BLaER1 treated with 17β-estradiol and CSF1 and Interleukin-3, amounts not matched to agents 10 nM and 100 nM (cell line): ENCODE results near the gene PEX6.

ENCODE experiments used
- H3K27ac ChIP-seq, 11 experiments: shearing (Covaris generic); formaldehyde crosslinking; 2 replicates each; pipeline ENCODE4 v1.8.1; 2022
- H3K27me3 ChIP-seq, 11 experiments: shearing (Covaris generic); formaldehyde crosslinking; 2 replicates each; pipeline ENCODE4 v1.8.1; 2022
- H3K36me3 ChIP-seq, 11 experiments: shearing (Covaris generic); formaldehyde crosslinking; 2 replicates each; pipeline ENCODE4 v1.8.1; 2022
- H3K4me1 ChIP-seq, 10 experiments: shearing (Covaris generic); formaldehyde crosslinking; 2 replicates each; pipeline ENCODE4 v1.8.1; 2022
- H3K4me2 ChIP-seq, 11 experiments: shearing (Covaris generic); formaldehyde crosslinking; 2 replicates each; pipeline ENCODE4 v1.8.1; 2022
- H3K4me3 ChIP-seq, 10 experiments: shearing (Covaris generic); formaldehyde crosslinking; 2 replicates each; pipeline ENCODE4 v1.8.1; 2022
- H3K9ac ChIP-seq, 11 experiments: shearing (Covaris generic); formaldehyde crosslinking; 2 replicates each; pipeline ENCODE4 v1.8.1; 2022
- H3K9me3 ChIP-seq, 11 experiments: shearing (Covaris generic); formaldehyde crosslinking; replicated peaks in 1 of 11; 2 replicates each; pipeline ENCODE4 v1.8.1; 2022
- H4K20me1 ChIP-seq, 11 experiments: shearing (Covaris generic); formaldehyde crosslinking; 2 replicates each; pipeline ENCODE4 v1.8.1; 2022
- Cebpa-rat ChIP-seq, 11 experiments: shearing (Covaris generic); IDR thresholded peaks; 2 replicates each; pipeline ENCODE4 v1.8.1; 2022

PEX6 gene

DNA sequence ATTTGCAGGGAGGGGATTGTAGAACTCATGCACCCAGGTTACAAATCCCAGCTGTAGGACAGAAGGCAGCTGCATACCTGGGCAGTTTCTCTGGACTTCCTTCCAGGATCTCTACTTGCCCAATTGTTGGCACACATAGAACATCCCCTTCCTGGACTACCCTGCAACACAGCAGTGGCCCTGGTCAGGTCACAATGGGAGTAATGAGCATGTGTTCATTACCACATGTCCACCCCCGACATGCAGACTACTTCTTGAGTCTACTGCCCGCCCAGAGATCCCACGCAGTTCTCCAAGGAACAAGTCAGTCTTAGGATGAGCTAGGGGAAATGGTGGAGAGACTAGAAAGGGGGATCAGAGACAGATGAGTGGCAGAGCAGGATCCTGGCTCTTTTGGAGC is 5.1 kb downstream of the PEX6 start:
- no peak overlapping the region for H3K4me2 ChIP-seq

DNA sequence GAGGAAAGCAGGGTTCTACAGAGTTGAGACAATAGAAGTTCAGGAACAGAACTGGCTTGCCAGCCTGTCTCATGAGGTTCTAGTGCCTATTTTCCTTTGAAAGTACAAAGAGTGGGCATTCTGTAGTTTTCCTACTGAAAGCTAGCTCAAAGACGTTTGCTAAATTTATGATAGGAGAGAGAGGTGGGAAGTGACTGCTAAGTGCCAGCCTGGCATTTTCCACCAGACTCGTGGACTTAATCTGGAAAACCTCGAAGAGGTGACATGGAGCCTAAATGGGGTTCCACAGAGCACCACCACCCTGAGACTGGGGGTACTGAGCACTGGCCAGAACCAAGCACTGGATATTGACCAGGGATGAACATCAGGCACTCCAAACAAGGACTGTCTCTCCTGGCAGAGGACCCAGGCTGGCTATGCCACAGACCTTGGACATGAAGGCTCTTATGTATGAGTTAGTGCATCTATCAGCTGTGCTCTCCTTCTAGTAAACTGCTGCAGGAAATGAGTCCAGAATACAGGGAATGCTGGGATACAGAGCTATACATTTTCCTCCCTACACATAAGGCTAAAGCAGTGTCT is 7.1 kb downstream of the PEX6 start:
- TF ChIP-seq Cebpa-rat (IDR thresholded peaks at IDR 0.05), result no peak
- H3K9me3 ChIP-seq, result no peaks in the 10 kb centered on the region
- H3K36me3 ChIP-seq, result peaks cover 39 to 73% (median 53%) of the 10 kb centered on the region in 11 experiments
- H4K20me1 ChIP-seq, result peaks cover 0 to 40% (median 13%) of the 10 kb centered on the region in 11 experiments; a peak in 8 of 22 replicates
- H3K4me3 ChIP-seq, result no peak overlapping the region
- H3K27ac ChIP-seq, result peak overlapping the region in 5 of 11 experiments; percentile 4 to 60 (median 45); a peak in 9 of 22 replicates
- H3K9ac ChIP-seq, result no peak overlapping the region
- peaks cover 14 to 58% (median 37%) of the 10 kb centered on the region in 10 experiments; a peak in 19 of 20 replicates for H3K4me1 ChIP-seq
- peak overlapping the region in 7 of 11 experiments; percentile 12 to 73 (median 64); a peak in 13 of 22 replicates for H3K4me2 ChIP-seq
- no peaks in the 10 kb centered on the region for H3K27me3 ChIP-seq

More for the DNA sequence above, 5.1 kb downstream of the PEX6 start:
- Histone ChIP-seq H3K9ac (no peak overlapping the region), H3K27ac (no peak overlapping the region), H3K36me3 (peaks cover 20 to 52% (median 40%) of the 10 kb centered on the region in 11 experiments; a peak in 21 of 22 replicates), H3K9me3 (no peaks in the 10 kb centered on the region), H3K4me1 (peaks cover 28 to 57% (median 43%) of the 10 kb centered on the region in 10 experiments), H4K20me1 (peaks cover 0 to 34% (median 15%) of the 10 kb centered on the region in 11 experiments; a peak in 11 of 22 replicates), H3K4me3 (no peak overlapping the region), H3K27me3 (no peaks in the 10 kb centered on the region)
- no peak for TF ChIP-seq Cebpa-rat (IDR thresholded peaks at IDR 0.05)

DNA sequence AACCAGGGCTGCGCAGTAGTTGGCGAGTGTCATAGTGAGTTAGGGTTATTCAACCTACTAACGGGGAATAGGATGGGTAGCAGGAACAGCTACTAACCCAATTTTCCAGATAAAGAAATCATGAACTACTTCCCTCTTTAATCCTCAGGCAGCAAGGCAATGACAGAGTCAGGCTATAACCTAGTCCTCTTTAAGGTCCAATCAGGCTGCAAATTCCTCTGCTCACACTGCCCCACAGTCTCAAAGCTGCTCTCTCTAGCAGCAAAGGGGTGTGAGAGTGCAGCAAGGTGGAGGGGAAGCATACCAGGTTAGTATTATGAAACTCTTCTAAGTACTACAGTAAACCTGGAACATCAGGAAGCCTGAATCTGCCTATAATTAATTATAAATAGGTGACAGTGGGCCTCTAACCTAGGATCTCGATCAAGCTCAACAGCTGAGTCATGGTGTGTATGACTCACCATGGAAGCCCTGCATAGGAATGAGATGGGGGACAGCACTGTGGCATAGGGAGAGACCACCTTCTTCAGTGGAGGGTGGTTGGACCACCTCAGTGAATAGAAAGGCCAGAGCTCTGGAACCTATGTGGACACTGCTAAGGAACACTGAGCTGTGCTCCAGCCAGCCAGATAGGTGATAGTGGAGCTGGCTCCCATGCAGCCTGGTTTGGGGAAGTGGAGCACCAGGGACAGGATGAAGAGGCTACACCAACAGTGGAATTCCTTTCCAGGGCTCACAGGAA is 7.9 kb downstream of the PEX6 start:
- Histone ChIP-seq H4K20me1 (peaks cover 0 to 47% (median 13%) of the 10 kb centered on the region in 11 experiments; a peak in 9 of 22 replicates), H3K4me2 (peak overlapping the region in 7 of 11 experiments; percentile 12 to 73 (median 64); a peak in 13 of 22 replicates), H3K4me1 (peaks cover 10 to 57% (median 36%) of the 10 kb centered on the region in 10 experiments; a peak in 16 of 20 replicates), H3K9ac (peak overlapping the region in 2 of 11 experiments; percentile 20 to 30; a peak in 2 of 22 replicates), H3K9me3 (no peaks in the 10 kb centered on the region), H3K27ac (peak overlapping the region in 8 of 11 experiments; percentile 4 to 60 (median 30); a peak in 11 of 22 replicates), H3K27me3 (no peaks in the 10 kb centered on the region), H3K36me3 (peaks cover 45 to 81% (median 60%) of the 10 kb centered on the region in 11 experiments), H3K4me3 (no peak overlapping the region)
- TF ChIP-seq Cebpa-rat (IDR thresholded peaks at IDR 0.05), result no peak

DNA sequence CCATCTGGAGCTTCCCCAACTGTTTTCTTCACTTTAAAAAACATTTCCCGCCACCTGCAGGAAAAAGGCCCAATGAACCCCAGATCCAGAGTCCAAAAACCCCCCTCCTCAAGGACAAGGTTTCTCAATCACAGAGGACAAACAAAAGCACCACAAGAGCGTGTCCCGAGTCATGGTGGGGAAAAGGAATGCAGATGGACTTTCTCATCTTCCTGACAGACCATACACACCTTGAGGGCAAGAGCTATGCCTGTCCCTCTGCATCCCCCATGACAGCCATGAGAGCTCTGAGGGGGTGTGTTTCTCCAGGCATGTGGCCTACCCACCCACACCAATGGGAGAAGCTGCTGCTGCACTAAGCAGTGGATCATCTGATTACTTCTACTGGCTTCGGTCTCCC is 9.0 kb downstream of the PEX6 start:
- no peaks in the 10 kb centered on the region for H3K9me3 ChIP-seq
- no peak for TF ChIP-seq Cebpa-rat (IDR thresholded peaks at IDR 0.05)
- 0 out of 22 replicates have a peak overlapping the region, but pooled peaks of 1 of the 11 experiments have one; percentile 12 for H3K9ac ChIP-seq
- peak overlapping the region in 2 of 11 experiments; percentile 3 to 60; a peak in 2 of 22 replicates for H3K27ac ChIP-seq
- H4K20me1 ChIP-seq, result peaks cover 0 to 56% (median 13%) of the 10 kb centered on the region in 11 experiments; a peak in 9 of 22 replicates
- H3K27me3 ChIP-seq, result no peaks in the 10 kb centered on the region
- H3K4me1 ChIP-seq, result peaks cover 0 to 52% (median 31%) of the 10 kb centered on the region in 10 experiments; a peak in 15 of 20 replicates
- no peak overlapping the region for H3K4me3 ChIP-seq
- H3K4me2 ChIP-seq, result no peak overlapping the region
- peaks cover 54 to 91% (median 70%) of the 10 kb centered on the region in 11 experiments for H3K36me3 ChIP-seq

DNA sequence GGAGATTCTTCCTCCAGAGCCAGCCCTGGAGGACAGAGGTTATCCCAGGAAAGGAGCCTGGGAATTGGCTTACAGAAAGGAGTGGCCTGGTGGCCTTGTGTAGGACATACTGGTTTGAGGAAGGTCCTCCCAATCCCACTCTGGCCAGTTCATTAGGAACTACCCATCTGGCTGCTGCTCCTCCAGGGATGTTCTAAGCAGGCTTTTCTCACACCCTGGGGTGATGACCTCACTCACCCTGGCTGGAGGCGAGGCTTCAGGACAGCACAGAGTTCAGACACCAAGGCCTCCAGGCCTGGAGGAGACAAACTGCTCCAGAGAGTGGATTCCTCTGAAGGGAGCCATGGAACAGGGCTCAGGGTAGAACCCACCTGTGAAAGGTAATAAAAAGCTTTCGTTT is 9.6 kb downstream of the PEX6 start:
- Histone ChIP-seq H4K20me1 (peaks cover 0 to 61% (median 14%) of the 10 kb centered on the region in 11 experiments; a peak in 10 of 22 replicates), H3K36me3 (peaks cover 56 to 92% (median 71%) of the 10 kb centered on the region in 11 experiments), H3K4me3 (no peak overlapping the region), H3K27me3 (no peaks in the 10 kb centered on the region), H3K9me3 (no peaks in the 10 kb centered on the region), H3K4me2 (no peak overlapping the region), H3K4me1 (peaks cover 0 to 52% (median 31%) of the 10 kb centered on the region in 10 experiments; a peak in 15 of 20 replicates), H3K9ac (peak overlapping the region in 3 of 11 experiments; percentile 12 to 45 (median 16); a peak in 2 of 22 replicates), H3K27ac (peak overlapping the region in 2 of 11 experiments; percentile 13 to 60; a peak in 2 of 22 replicates)
- TF ChIP-seq Cebpa-rat (IDR thresholded peaks at IDR 0.05), result no peak

DNA sequence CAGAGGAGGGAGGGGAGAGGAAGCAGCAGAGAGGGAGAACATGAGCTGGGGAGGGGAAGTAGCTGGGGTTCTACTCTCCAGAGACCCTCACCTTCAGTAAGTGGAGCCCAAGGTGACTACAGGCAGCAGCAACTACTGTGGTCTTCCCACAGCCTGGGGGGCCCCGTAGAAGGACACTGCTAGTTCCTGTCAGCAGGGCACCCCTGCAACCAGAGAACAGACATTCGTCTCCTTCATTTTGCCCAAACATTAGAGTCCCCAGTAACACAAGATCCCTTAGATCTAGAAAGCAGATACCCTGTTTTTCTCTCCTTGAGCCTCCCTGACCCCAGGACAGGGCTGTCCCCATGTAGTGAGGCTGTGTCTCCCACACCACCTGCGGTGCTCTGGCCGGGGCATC is 10.2 kb downstream of the PEX6 start:
- H3K4me1 ChIP-seq, result peaks cover 0 to 52% (median 31%) of the 10 kb centered on the region in 10 experiments; a peak in 15 of 20 replicates
- no peak overlapping the region for H3K4me3 ChIP-seq
- no peak for TF ChIP-seq Cebpa-rat (IDR thresholded peaks at IDR 0.05)
- H3K9me3 ChIP-seq, result no peaks in the 10 kb centered on the region
- H3K27me3 ChIP-seq, result no peaks in the 10 kb centered on the region
- peaks cover 60 to 93% (median 72%) of the 10 kb centered on the region in 11 experiments for H3K36me3 ChIP-seq
- peak overlapping the region in 3 of 11 experiments; percentile 12 to 45 (median 18); a peak in 2 of 22 replicates for H3K9ac ChIP-seq
- H3K4me2 ChIP-seq, result no peak overlapping the region
- no peak overlapping the region for H3K27ac ChIP-seq
- peaks cover 0 to 63% (median 13%) of the 10 kb centered on the region in 11 experiments; a peak in 10 of 22 replicates for H4K20me1 ChIP-seq

DNA sequence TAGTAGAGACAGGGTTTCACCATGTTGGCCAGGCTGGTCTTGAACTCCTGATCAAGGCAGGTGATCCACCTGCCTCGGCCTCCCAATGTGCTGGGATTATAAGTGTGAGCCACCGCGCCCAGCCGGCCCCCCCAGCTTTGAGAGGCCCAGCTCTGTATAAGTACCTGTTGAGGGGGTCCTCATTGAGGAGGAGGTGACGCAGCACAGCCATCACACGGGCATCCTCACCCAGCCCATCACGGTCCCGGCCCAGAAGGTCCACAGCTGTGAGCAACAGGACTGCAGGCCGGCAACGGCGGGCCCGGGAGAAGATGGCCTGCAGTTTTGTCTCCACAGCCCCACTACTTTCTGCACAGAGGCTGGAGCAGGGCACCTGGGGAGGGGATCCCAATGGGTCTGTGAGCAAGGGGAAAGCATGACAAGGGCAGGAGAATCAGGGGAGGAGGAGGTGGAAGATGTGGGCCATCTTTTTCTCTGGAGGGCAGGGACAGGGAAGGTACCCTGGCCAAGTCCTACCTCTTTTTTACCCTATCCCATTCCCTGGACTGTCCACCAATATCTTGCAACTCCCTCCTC is 10.8 kb downstream of the PEX6 start:
- H3K4me3 ChIP-seq, result no peak overlapping the region
- TF ChIP-seq Cebpa-rat (IDR thresholded peaks at IDR 0.05), result no peak
- H3K9ac ChIP-seq, result peak overlapping the region in 2 of 11 experiments; percentile 12 to 18; a peak in 1 of 22 replicates
- no peak overlapping the region for H3K4me2 ChIP-seq
- H4K20me1 ChIP-seq, result peaks cover 0 to 58% (median 13%) of the 10 kb centered on the region in 11 experiments; a peak in 10 of 22 replicates
- H3K27ac ChIP-seq, result no peak overlapping the region
- H3K36me3 ChIP-seq, result peaks cover 59 to 91% (median 71%) of the 10 kb centered on the region in 11 experiments
- H3K9me3 ChIP-seq, result no peaks in the 10 kb centered on the region
- no peaks in the 10 kb centered on the region for H3K27me3 ChIP-seq
- H3K4me1 ChIP-seq, result peaks cover 0 to 52% (median 31%) of the 10 kb centered on the region in 10 experiments; a peak in 15 of 20 replicates

DNA sequence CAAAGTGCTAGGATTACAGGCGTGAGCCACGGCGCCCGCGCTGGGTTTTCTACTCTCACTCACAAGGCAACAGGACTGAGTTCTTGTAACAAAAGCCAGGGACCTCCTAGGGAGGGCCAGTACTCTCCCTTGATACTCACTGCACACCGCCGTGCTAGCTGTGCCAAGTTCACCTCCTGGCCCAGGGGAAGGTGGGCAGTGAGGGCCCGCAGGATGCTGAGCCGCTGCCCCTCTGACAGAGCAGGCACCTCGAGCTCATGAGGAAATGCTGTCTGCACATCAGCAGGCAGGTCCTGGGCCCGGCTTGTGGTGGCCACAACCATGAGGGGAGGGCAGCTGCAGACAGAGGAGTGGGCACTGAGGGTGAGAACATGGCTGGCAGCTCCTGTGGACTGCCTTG is 11.8 kb downstream of the PEX6 start:
- no peaks in the 10 kb centered on the region for H3K9me3 ChIP-seq
- TF ChIP-seq Cebpa-rat (IDR thresholded peaks at IDR 0.05), result no peak
- H3K4me1 ChIP-seq, result peaks cover 0 to 50% (median 31%) of the 10 kb centered on the region in 10 experiments; a peak in 15 of 20 replicates
- peaks cover 61 to 92% (median 76%) of the 10 kb centered on the region in 11 experiments for H3K36me3 ChIP-seq
- peaks cover 0 to 62% (median 14%) of the 10 kb centered on the region in 11 experiments; a peak in 12 of 22 replicates for H4K20me1 ChIP-seq
- no peak overlapping the region for H3K4me3 ChIP-seq
- peaks cover 0 to 6% (median 4%) of the 10 kb centered on the region in 11 experiments; a peak in 14 of 22 replicates for H3K27me3 ChIP-seq
- H3K27ac ChIP-seq, result no peak overlapping the region; a peak in 1 of 22 replicates
- peak overlapping the region in 3 of 11 experiments; percentile 1 to 28 (median 15); a peak in 3 of 22 replicates for H3K4me2 ChIP-seq
- H3K9ac ChIP-seq, result peak overlapping the region in 5 of 11 experiments; percentile 14 to 31 (median 19); a peak in 5 of 22 replicates
